Measurements from ENCODE around the gene GMDS. TPM values are rescaled to one million over a fixed set of nuclear protein-coding genes. Genes with fewer than 3 reads are reported as not detected.

The GMDS gene
- polyA plus RNA-seq, 1 of the 3 experiments (the other 2 are of a cell fraction): 12.3 TPM

DNA sequence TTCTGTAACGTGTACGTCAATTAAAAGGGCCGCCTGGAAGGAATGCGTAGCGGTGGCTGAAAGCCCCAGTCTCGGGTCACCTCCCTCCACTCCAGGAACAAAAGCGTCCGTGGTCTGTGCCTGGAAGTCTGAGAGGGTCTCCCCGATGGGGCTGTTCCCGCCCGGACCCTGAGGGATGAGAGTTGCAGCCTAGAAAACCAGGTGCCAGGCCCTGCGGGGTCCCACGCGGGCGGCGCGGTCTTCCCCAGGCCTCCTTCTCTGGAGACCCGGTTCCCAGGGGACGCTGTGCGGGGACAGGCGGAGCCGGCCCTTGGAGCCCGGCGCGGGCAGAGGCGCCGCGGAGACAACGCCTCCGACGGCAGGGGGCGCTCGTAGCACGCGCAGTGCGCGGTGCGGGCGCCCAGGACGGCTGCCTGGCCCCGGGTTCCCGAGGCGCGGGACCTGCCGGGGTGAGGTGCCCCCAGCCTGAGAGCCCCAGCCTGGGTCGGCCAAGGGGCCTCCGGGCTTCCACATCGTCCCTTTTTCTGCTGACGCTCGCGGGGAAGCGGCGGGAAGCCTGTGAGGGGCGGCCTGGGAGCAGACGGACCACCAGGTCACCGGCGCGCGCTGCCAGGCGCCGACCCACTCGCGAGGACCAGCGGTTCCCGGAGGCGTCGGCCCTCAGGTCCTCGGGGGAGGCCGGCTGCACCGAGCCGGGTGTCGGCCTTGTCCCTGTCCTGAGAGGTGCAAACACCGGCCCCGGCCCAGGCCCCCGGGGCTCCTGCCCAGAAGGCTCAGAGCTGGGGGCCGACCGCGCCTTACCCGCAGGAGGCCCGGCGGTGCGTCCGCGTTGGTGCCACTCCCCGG lies 641.0 kb downstream of the GMDS start:
- no peaks in the 10 kb centered on the region for H3K9me2 ChIP-seq
- H2AFZ ChIP-seq (ENCODE audit: low read depth): peak overlapping the region; percentile 82; the same call in 1 of the 2 replicates
- H3K27ac ChIP-seq (ENCODE audit: low read depth in 2 of 2, low read length in 1 of 2): no peak overlapping the region
- peak; percentile 94 for DNase-seq
- H3K36me3 ChIP-seq (replicated peaks in 1 of 2; ENCODE audit: control insufficient read depth in 1 of 2, insufficient read depth in 2 of 2, low read length in 1 of 2): no peaks in the 10 kb centered on the region
- ChIA-PET CTCF (interaction anchor here (0.6 to 4.6 kb wide), 15 partner anchors 8 to 1030 kb away, joined by 3 to 60 read pairs (median 3); no protein-coding TSS in a partner anchor), POLR2A (no interaction called here)
- peaks cover 0 to 11% of the 10 kb centered on the region in 2 experiments; a peak in 1 of 4 replicates for H3K4me1 ChIP-seq (ENCODE audit: control insufficient read depth in 1 of 2, insufficient read depth in 2 of 2, low read depth in 1 of 2, low read length in 1 of 2)
- no peaks in the 10 kb centered on the region for H3K9me3 ChIP-seq
- peak overlapping the region; percentile 40 to 51 for H3K4me3 ChIP-seq (ENCODE audit: low read depth in 2 of 2, low read length in 1 of 2)
- no peaks in the 10 kb centered on the region for H3F3A ChIP-seq (replicated peaks; ENCODE audit: insufficient read depth)
- no peaks in the 10 kb centered on the region for H4K20me1 ChIP-seq (ENCODE audit: insufficient read depth)
- no peak overlapping the region for H3K9ac ChIP-seq
- TF ChIP-seq CTCF (IDR thresholded peaks at IDR 0.05): peak; percentile 80
- TF ChIP-seq RAD21 (IDR thresholded peaks at IDR 0.05; ENCODE audit: low read length): peak; percentile 92
- no peak for TF ChIP-seq RCOR1 (IDR thresholded peaks at IDR 0.05; ENCODE audit: low read length)
- TF ChIP-seq TEAD4 (IDR thresholded peaks at IDR 0.05; ENCODE audit: borderline replicate concordance, insufficient read depth): no peak
- TF ChIP-seq, protein P1, sequence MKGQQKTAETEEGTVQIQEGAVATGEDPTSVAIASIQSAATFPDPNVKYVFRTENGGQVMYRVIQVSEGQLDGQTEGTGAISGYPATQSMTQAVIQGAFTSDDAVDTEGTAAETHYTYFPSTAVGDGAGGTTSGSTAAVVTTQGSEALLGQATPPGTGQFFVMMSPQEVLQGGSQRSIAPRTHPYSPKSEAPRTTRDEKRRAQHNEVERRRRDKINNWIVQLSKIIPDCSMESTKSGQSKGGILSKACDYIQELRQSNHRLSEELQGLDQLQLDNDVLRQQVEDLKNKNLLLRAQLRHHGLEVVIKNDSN (IDR thresholded peaks at IDR 0.05; ENCODE audit: borderline replicate concordance, low read depth): no peak
- peak; percentile 97 for TF ChIP-seq SMC3 (IDR thresholded peaks at IDR 0.05; ENCODE audit: low read depth, low read length)
- no peak for TF ChIP-seq FOXJ3 (CRISPR knock-in tag; IDR thresholded peaks at IDR 0.05)
- no peak for TF ChIP-seq PBX3 (IDR thresholded peaks at IDR 0.05)
- peak overlapping the region; percentile 85 for H3K4me2 ChIP-seq
- 30% methylated on average over 10 of the region's 85 CpGs for WGBS (ENCODE audit: low lambda C conversion rate)
- no peaks in the 10 kb centered on the region for H3K79me2 ChIP-seq (ENCODE audit: insufficient read depth)
- no peaks in the 10 kb centered on the region for H3K27me3 ChIP-seq (ENCODE audit: insufficient read depth)

- Histone ChIP-seq H3K9me3 (no peaks in the 10 kb centered on the region), H2AFZ (ENCODE audit: low read depth) (no peak overlapping the region), H3K9me2 (no peaks in the 10 kb centered on the region), H3K4me3 (ENCODE audit: low read depth in 2 of 2, low read length in 1 of 2) (peak overlapping the region in 1 of 2 experiments; percentile 51; a peak in 1 of 4 replicates), H3K9ac (no peak overlapping the region), H3K27me3 (ENCODE audit: insufficient read depth) (no peaks in the 10 kb centered on the region), H3K4me2 (peak overlapping the region; percentile 85), H3F3A (replicated peaks; ENCODE audit: insufficient read depth) (no peaks in the 10 kb centered on the region), H3K79me2 (ENCODE audit: insufficient read depth) (no peaks in the 10 kb centered on the region), H4K20me1 (ENCODE audit: insufficient read depth) (no peaks in the 10 kb centered on the region), H3K36me3 (replicated peaks in 1 of 2; ENCODE audit: control insufficient read depth in 1 of 2, insufficient read depth in 2 of 2, low read length in 1 of 2) (no peaks in the 10 kb centered on the region), H3K27ac (ENCODE audit: low read depth in 2 of 2, low read length in 1 of 2) (no peak overlapping the region), H3K4me1 (ENCODE audit: control insufficient read depth in 1 of 2, insufficient read depth in 2 of 2, low read depth in 1 of 2, low read length in 1 of 2) (peaks cover 0 to 8% of the 10 kb centered on the region in 2 experiments; a peak in 1 of 4 replicates)
- no peak for TF ChIP-seq CTCF (IDR thresholded peaks at IDR 0.05)
- no peak for TF ChIP-seq NRF1 (IDR thresholded peaks at IDR 0.05; ENCODE audit: low read depth, low read length)
- TF ChIP-seq ELF1 (IDR thresholded peaks at IDR 0.05): no peak
- TF ChIP-seq TAF1 (IDR thresholded peaks at IDR 0.05; ENCODE audit: borderline replicate concordance, low read depth, low read length): no peak
- TF ChIP-seq SMC3 (IDR thresholded peaks at IDR 0.05; ENCODE audit: low read depth, low read length): no peak
- TF ChIP-seq TCF12 (IDR thresholded peaks at IDR 0.05): no peak
- no peak for TF ChIP-seq FOSL2 (IDR thresholded peaks at IDR 0.05; ENCODE audit: borderline replicate concordance, low read depth)
- TF ChIP-seq SIN3A (IDR thresholded peaks at IDR 0.05; ENCODE audit: borderline replicate concordance, low read depth, low read length): no peak
- TF ChIP-seq EP300 (IDR thresholded peaks at IDR 0.05; ENCODE audit: borderline replicate concordance in 1 of 2, low read depth in 1 of 2, low read length in 1 of 2): no peak
- TF ChIP-seq EZH2phosphoT487 (IDR thresholded peaks at IDR 0.05; ENCODE audit: borderline replicate concordance, low read depth): no peak
- no peak for TF ChIP-seq YY1 (IDR thresholded peaks at IDR 0.05; ENCODE audit: low read depth)
- peak; percentile 26 for DNase-seq
- ChIA-PET CTCF (interaction anchor here (0.9 to 2.6 kb wide), 2 partner anchors 216 to 750 kb away, joined by 3 to 11 read pairs; no protein-coding TSS in a partner anchor), POLR2A (no interaction called here)
- WGBS (ENCODE audit: low lambda C conversion rate): 96% methylated on average over 15 of the region's 15 CpGs
These were observed 641.7 kb downstream of the GMDS start for GRCh38 chr6:1603708-1604107.

Data from SK-N-SH (cell line).